HCT116 (cell line): ENCODE results near the gene KLHL9. TPM values are rescaled to one million over a fixed set of nuclear protein-coding genes. Genes with fewer than 3 reads are reported as not detected.

Experiments
- ATAC-seq: fragments of 200-7000 bp; cut with Tn5 transposase; 2 replicates; pipeline ENCODE4 v1.9.1; 2020; ENCODE audit warnings: mild to moderate bottlenecking, moderate library complexity
- BruUV-seq: library from RNA; stranded (reverse); fragments of 400-500 nt; replicated peaks from 2 replicates; lab custom pipeline; 2021; lab: Mats Ljungman, UMichigan
- CTCF ChIA-PET: fragments of 300-600 bp; sonication (Branson Sonifier 250); formaldehyde crosslinking; loops from one replicate; lab custom pipeline; 2021; ENCODE audit warnings: antibody characterized with exemption; lab: Charles Lee
- POLR2A ChIA-PET: fragments of 300-600, 350-600 bp; sonication (Branson Sonifier 250); formaldehyde crosslinking; loops from one replicate; lab custom pipeline; 2021; ENCODE audit warnings: antibody characterized with exemption; lab: Charles Lee
- RAD21 ChIA-PET, 2 experiments: fragments of 300-600 bp; sonication (Branson Sonifier 250); formaldehyde crosslinking; loops; one replicate each; lab custom pipeline; 2023; ENCODE audit warnings: low total read pairs in 2 of 2; ENCODE audit not compliant: uncharacterized antibody in 2 of 2, unreplicated experiment in 2 of 2, low non-redundant PET in 1 of 2; lab: Charles Lee
- DNase-seq: peaks from one replicate; pipeline ENCODE4 v3.0.0-alpha.2; 2010; ENCODE audit warnings: low read depth, low spot score
- H2AFZ ChIP-seq: fragments of 200-600 bp; shearing (Covaris generic), sonication (generic); 2 replicates; pipeline ENCODE4 v1.6.1; 2017; ENCODE audit warnings: low read depth, mixed run types, mixed read lengths, antibody characterized with exemption, low read length; ENCODE audit not compliant: poor library complexity, severe bottlenecking
- H3K27ac ChIP-seq: 2 replicates; pipeline ENCODE4 v1.5.1; 2012; ENCODE audit warnings: low read depth, low read length
- H3K27me3 ChIP-seq: fragments of 200-600 bp; sonication (generic); 2 replicates; pipeline ENCODE4 v1.6.1; 2016; ENCODE audit warnings: mixed run types, low read length, mixed read lengths; ENCODE audit not compliant: insufficient read depth
- H3K36me3 ChIP-seq, 2 experiments: fragments of 200-500 bp in 1 of 2; fragments of 200-600 bp in 1 of 2; sonication (Bioruptor generic) in 1 of 2; sonication (generic) in 1 of 2; 2 replicates each; pipeline versions ENCODE4 v1.5.1 to v1.6.1; 2014 to 2016; ENCODE audit warnings: low read length in 2 of 2, inconsistent platforms in 1 of 2, mixed read lengths in 1 of 2, mixed run types in 1 of 2; ENCODE audit not compliant: insufficient read depth in 2 of 2, control insufficient read depth in 1 of 2
- H3K4me1 ChIP-seq, 2 experiments: fragments of 200-600 bp in 1 of 2; sonication (generic) in 1 of 2; 2 replicates each; pipeline versions ENCODE4 v1.5.1 to v1.6.1; 2012 to 2017; ENCODE audit warnings: low read length in 2 of 2, inconsistent platforms in 1 of 2, mild to moderate bottlenecking in 1 of 2, mixed read lengths in 1 of 2, mixed run types in 1 of 2, moderate library complexity in 1 of 2; ENCODE audit not compliant: insufficient read depth in 2 of 2, control insufficient read depth in 1 of 2
- H3K4me2 ChIP-seq: fragments of 200-600 bp; sonication (generic); 2 replicates; pipeline ENCODE4 v1.6.1; 2017; ENCODE audit warnings: mixed run types, low read length, mixed read lengths
- H3K4me3 ChIP-seq, 2 experiments: fragments of 200-600 bp in 1 of 2; sonication (generic) in 1 of 2; replicated peaks in 1 of 2; 2 replicates each; pipeline ENCODE4 v1.5.1; 2011 to 2016; ENCODE audit warnings: low read length in 2 of 2, control low read depth in 1 of 2, low read depth in 1 of 2, mild to moderate bottlenecking in 1 of 2, mixed read lengths in 1 of 2, mixed run types in 1 of 2
- H3K79me2 ChIP-seq: fragments of 200-600 bp; sonication (generic); 2 replicates; pipeline ENCODE4 v1.6.1; 2017; ENCODE audit warnings: mild to moderate bottlenecking, mixed run types, low read length, moderate library complexity, mixed read lengths; ENCODE audit not compliant: insufficient read depth
- H3K9ac ChIP-seq: fragments of 200-600 bp; sonication (generic); 2 replicates; pipeline ENCODE4 v1.6.1; 2016; ENCODE audit warnings: low read length, mixed read lengths
- H3K9me2 ChIP-seq: fragments of 200-600 bp; sonication (generic), shearing (Covaris generic); 2 replicates; pipeline ENCODE4 v1.6.1; 2017; ENCODE audit warnings: mixed run types, mild to moderate bottlenecking, moderate library complexity; ENCODE audit not compliant: insufficient read depth
- H3K9me3 ChIP-seq, 2 experiments: fragments of 200-500 bp in 1 of 2; fragments of 200-600 bp in 1 of 2; sonication (Bioruptor generic) in 1 of 2; sonication (generic) in 1 of 2; 2 replicates each; pipeline ENCODE4 v1.6.1; 2014 to 2017; ENCODE audit warnings: low read length in 2 of 2, mixed read lengths in 2 of 2, inconsistent platforms in 1 of 2, low read depth in 1 of 2, mild to moderate bottlenecking in 1 of 2, mixed run types in 1 of 2, moderate library complexity in 1 of 2; ENCODE audit not compliant: control insufficient read depth in 1 of 2, insufficient read depth in 1 of 2
- H4K20me1 ChIP-seq: fragments of 200-600 bp; sonication (generic), shearing (Covaris generic); 2 replicates; pipeline ENCODE4 v1.6.1; 2017; ENCODE audit warnings: mixed run types, mild to moderate bottlenecking, moderate library complexity; ENCODE audit not compliant: insufficient read depth
- EGR1 ChIP-seq: IDR thresholded peaks from 2 replicates; pipeline ENCODE4 v1.6.1; 2012; ENCODE audit warnings: low read depth
- ELF1 ChIP-seq: IDR thresholded peaks from 2 replicates; pipeline ENCODE4 v1.6.1; 2012; ENCODE audit warnings: low read depth, borderline replicate concordance
- EZH2phosphoT487 ChIP-seq: fragments of 200-600 bp; IDR thresholded peaks from 2 replicates; pipeline ENCODE4 v1.6.1; 2018; ENCODE audit warnings: antibody characterized with exemption, borderline replicate concordance
- FOSL1 ChIP-seq: IDR thresholded peaks from 2 replicates; pipeline ENCODE4 v1.6.1; 2012; ENCODE audit warnings: low read depth
- RAD21 ChIP-seq: IDR thresholded peaks from 2 replicates; pipeline ENCODE4 v1.6.1; 2012; ENCODE audit warnings: low read depth, mild to moderate bottlenecking
- SIN3A ChIP-seq: IDR thresholded peaks from 2 replicates; pipeline ENCODE4 v1.6.1; 2012; ENCODE audit warnings: low read depth
- SRF ChIP-seq: IDR thresholded peaks from 2 replicates; pipeline ENCODE4 v1.6.1; 2012; ENCODE audit warnings: low read depth
- ZFX ChIP-seq: fragments of 450-650 bp; IDR thresholded peaks from 2 replicates; pipeline ENCODE4 v1.6.1; 2017
- ZNF274 ChIP-seq: fragments of 200-500 bp; sonication (Bioruptor generic); IDR thresholded peaks from 2 replicates; pipeline ENCODE4 v1.6.1; 2014; ENCODE audit warnings: mild to moderate bottlenecking, low read depth, low read length, inconsistent platforms
- intact Hi-C: fragments of 100-400 bp; cut with micrococcal nuclease; formaldehyde crosslinking; loops from 2 replicates; pipeline ENCODE4 v1.10.0; 2022
- total RNA-seq: library from RNA; stranded (reverse); gene quantifications from one replicate; pipeline ENCODE4 v1.2.1, GENCODE V29; 2021; ENCODE audit not compliant: unreplicated experiment
- TF ChIP-seq, protein P1 (sequence below), 3 experiments: fragments of 200-600 bp in 1 of 3; sonication (generic) in 1 of 3; IDR thresholded peaks in 2 of 3; conservative IDR thresholded peaks in 1 of 3; 2 replicates each; pipeline ENCODE4 v1.5.1; 2012 to 2017; ENCODE audit warnings: low read depth in 2 of 3, low read length in 2 of 3, antibody characterized with exemption in 1 of 3, borderline replicate concordance in 1 of 3, control low read depth in 1 of 3, mild to moderate bottlenecking in 1 of 3, mixed read lengths in 1 of 3, mixed run types in 1 of 3, moderate library complexity in 1 of 3; ENCODE audit not compliant: insufficient read depth in 1 of 3

KLHL9 gene
- total RNA-seq, 1 experiment from 2014 or later, result 16.4 TPM

DNA sequence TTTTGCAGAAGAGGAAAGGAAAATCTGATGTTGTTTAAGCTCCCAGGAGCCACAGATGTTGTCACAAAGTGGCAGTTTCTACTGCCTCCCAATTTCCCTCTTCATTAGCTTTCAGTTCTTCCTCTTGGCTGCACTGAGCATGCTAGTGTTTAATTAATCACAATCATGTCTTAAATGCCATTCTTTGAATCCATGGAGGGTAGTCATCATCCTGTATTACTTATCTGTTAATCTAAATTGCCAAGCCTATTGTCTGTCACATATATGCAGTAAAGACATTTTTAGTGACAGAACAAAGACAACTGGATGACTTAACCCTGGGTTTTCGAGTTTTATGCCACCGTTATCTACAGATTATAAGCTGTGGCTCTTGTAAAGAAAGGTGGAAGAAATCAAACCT, 14.7 kb downstream of the KLHL9 start:
- POLR2A ChIA-PET, result interaction anchor here (0.9 kb wide), 1 partner anchor 15 kb away, joined by 5 read pairs; the partner anchor contains the start of gene KLHL9
- H3K9me2 ChIP-seq, result no peaks in the 10 kb centered on the region
- no peaks in the 10 kb centered on the region for H3K9me3 ChIP-seq
- H3K36me3 ChIP-seq, result 0 out of 4 replicates have a peak, but pooled peaks cover 0 to 5% of the 10 kb centered on the region in 2 experiments
- BruUV-seq, result no TSS peak
- DNase-seq (no peak), ATAC-seq (no peak)
- no peak overlapping the region for H3K9ac ChIP-seq
- TF ChIP-seq SRF (no peak), SIN3A (no peak), ZNF274 (no peak), FOSL1 (no peak), ZFX (no peak), ELF1 (no peak), EGR1 (no peak)
- H3K27me3 ChIP-seq, result no peaks in the 10 kb centered on the region
- H2AFZ ChIP-seq, result no peak overlapping the region
- CTCF ChIA-PET, result interaction anchor here (0.9 to 3.3 kb wide), 3 partner anchors 76 to 135 kb away, joined by 5 to 12 read pairs (median 12); no protein-coding TSS in a partner anchor
- H3K4me1 ChIP-seq, result peaks cover 3 to 10% of the 10 kb centered on the region in 2 experiments; a peak in 3 of 4 replicates
- no peak overlapping the region for H3K27ac ChIP-seq
- no peak overlapping the region for H3K4me3 ChIP-seq
- H4K20me1 ChIP-seq, result no peaks in the 10 kb centered on the region
- H3K79me2 ChIP-seq, result peaks cover 4% of the 10 kb centered on the region
- RAD21 ChIA-PET, result no interaction called here
- H3K4me2 ChIP-seq, result no peak overlapping the region
- intact Hi-C loops, result no loop called here

DNA sequence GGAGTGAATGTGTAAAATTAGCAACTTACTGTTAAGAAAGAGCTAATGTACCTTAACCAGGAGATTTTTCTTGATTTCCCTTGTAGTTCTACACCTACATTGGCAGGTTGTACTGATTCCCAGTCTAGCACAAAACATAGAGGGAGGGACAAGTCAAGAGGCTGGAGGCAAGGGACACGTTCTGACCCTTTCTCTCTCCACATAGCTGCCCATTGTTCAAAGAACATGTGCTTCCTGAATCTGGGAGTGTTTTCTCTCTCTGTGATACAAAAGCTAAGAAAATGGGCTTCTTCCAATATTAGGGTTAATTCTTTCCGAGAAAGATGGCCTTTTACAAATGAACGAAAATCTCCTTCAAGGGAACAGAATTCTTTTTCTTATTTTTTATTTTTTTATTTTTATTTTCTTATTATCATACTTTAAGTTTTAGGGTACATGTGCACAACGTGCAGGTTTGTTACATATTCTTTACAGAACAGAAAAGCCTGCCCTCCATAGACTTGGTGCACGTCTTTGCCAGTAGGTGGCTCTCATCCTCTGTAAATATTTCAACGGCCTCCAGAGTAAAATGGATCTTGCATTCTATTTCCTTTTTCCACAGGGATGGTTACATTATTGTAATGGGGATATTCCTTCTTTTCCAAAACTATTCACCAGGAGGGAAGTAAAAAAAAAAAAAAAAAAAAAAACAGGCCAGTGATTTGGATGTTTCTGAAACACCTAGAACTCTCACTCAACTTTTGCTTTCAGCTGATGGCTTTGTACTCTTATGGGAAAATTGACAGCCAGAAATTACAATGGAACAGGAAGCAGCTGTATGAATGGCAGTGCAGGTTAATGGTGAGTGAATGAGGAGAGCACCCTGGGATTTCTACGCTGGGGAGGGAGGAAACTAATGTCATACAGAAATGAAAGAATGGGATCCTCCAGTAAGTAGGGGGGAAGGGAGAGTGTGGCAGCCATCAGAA, 17.0 kb downstream of the KLHL9 start:
- Histone ChIP-seq H2AFZ (peak overlapping the region; percentile 52), H3K4me3 (no peak overlapping the region), H3K27ac (no peak overlapping the region), H3K27me3 (no peaks in the 10 kb centered on the region), H3K36me3 (no peaks in the 10 kb centered on the region), H3K4me2 (peak overlapping the region; percentile 42), H4K20me1 (no peaks in the 10 kb centered on the region), H3K9me3 (no peaks in the 10 kb centered on the region), H3K4me1 (peaks cover 3 to 10% of the 10 kb centered on the region in 2 experiments; a peak in 3 of 4 replicates), H3K9ac (no peak overlapping the region), H3K9me2 (no peaks in the 10 kb centered on the region), H3K79me2 (no peaks in the 10 kb centered on the region)
- RAD21 ChIA-PET, result interaction anchor here in 1 of 2 experiments (0.6 to 0.7 kb wide), 3 partner anchors 83 to 809 kb away, joined by 4 read pairs; no protein-coding TSS in a partner anchor
- DNase-seq, result no peak
- TF ChIP-seq EZH2phosphoT487 (no peak), RAD21 (peak; percentile 69)
- TF ChIP-seq, protein P1, sequence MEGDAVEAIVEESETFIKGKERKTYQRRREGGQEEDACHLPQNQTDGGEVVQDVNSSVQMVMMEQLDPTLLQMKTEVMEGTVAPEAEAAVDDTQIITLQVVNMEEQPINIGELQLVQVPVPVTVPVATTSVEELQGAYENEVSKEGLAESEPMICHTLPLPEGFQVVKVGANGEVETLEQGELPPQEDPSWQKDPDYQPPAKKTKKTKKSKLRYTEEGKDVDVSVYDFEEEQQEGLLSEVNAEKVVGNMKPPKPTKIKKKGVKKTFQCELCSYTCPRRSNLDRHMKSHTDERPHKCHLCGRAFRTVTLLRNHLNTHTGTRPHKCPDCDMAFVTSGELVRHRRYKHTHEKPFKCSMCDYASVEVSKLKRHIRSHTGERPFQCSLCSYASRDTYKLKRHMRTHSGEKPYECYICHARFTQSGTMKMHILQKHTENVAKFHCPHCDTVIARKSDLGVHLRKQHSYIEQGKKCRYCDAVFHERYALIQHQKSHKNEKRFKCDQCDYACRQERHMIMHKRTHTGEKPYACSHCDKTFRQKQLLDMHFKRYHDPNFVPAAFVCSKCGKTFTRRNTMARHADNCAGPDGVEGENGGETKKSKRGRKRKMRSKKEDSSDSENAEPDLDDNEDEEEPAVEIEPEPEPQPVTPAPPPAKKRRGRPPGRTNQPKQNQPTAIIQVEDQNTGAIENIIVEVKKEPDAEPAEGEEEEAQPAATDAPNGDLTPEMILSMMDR (IDR thresholded peaks at IDR 0.05 in 2 of 3, conservative IDR thresholded peaks at IDR 0.05 in 1 of 3; ENCODE audit: borderline replicate concordance in 1 of 3, insufficient read depth in 1 of 3, low read depth in 2 of 3, low read length in 2 of 3), result peak; percentile 54 to 68 (median 63); a peak in 5 of 6 replicates
- no TSS peak for BruUV-seq
- intact Hi-C loops, result no loop called here
- ATAC-seq, result peak; percentile 89
- POLR2A ChIA-PET, result interaction anchor here (1.0 kb wide), 1 partner anchor 204 kb away, joined by 3 read pairs; no protein-coding TSS in a partner anchor
- CTCF ChIA-PET, result interaction anchor here (0.6 to 3.3 kb wide), 19 partner anchors 8 to 1519 kb away, joined by 3 to 21 read pairs (median 4); no protein-coding TSS in a partner anchor
